Fibroblast of lung (primary cell): ENCODE measurements around the gene FEM1C. TPM values are rescaled to one million over a fixed set of nuclear protein-coding genes. Genes with fewer than 3 reads are reported as not detected.
"Not testable (repeated sequence)": the region's sequence is repeated elsewhere in the genome, so short reads cannot be mapped to it uniquely, and the experiment has no call there.

ENCODE experiments used
- DNase-seq, 2 donors: peaks; one replicate each; pipeline versions ENCODE4 v3.0.0 to v3.0.0-alpha.2; 2010; ENCODE audit warnings: low read depth in 2 of 2
- H2AFZ ChIP-seq: 2 replicates; pipeline ENCODE4 v1.5.1; 2012; ENCODE audit warnings: low read length, control low read depth, inconsistent platforms
- H3K27ac ChIP-seq: 2 replicates; pipeline ENCODE4 v1.5.1; 2011; ENCODE audit warnings: low read length, control low read depth; ENCODE audit not compliant: insufficient read depth
- H3K27me3 ChIP-seq: 2 replicates; pipeline ENCODE4 v1.5.1; 2011; ENCODE audit warnings: mild to moderate bottlenecking, low read length; ENCODE audit not compliant: control insufficient read depth, insufficient read depth
- H3K36me3 ChIP-seq: 2 replicates; pipeline ENCODE4 v1.5.1; 2011; ENCODE audit warnings: low read length; ENCODE audit not compliant: control insufficient read depth, insufficient read depth
- H3K4me1 ChIP-seq: 2 replicates; pipeline ENCODE4 v1.5.1; 2011; ENCODE audit warnings: low read length; ENCODE audit not compliant: control insufficient read depth, insufficient read depth; ENCODE audit errors: extremely low read depth
- H3K4me2 ChIP-seq: 2 replicates; pipeline ENCODE4 v1.5.1; 2011; ENCODE audit warnings: low read length, control low read depth; ENCODE audit not compliant: insufficient read depth; ENCODE audit errors: extremely low read depth
- H3K4me3 ChIP-seq, 4 experiments: fragments of 200-600 bp in 1 of 4; sonication (generic) in 1 of 4; replicated peaks in 1 of 4; 2 replicates each; pipeline ENCODE4 v1.5.1; 2011 to 2016; ENCODE audit warnings: low read length in 4 of 4, low read depth in 3 of 4, mild to moderate bottlenecking in 3 of 4, control low read depth in 2 of 4, inconsistent platforms in 1 of 4, mixed read lengths in 1 of 4; ENCODE audit not compliant: insufficient read depth in 1 of 4; ENCODE audit errors: control extremely low read depth in 1 of 4
- H3K79me2 ChIP-seq: 2 replicates; pipeline ENCODE4 v1.5.1; 2012; ENCODE audit warnings: mild to moderate bottlenecking, low read length, inconsistent platforms; ENCODE audit not compliant: control insufficient read depth, insufficient read depth
- H3K9ac ChIP-seq: 2 replicates; pipeline ENCODE4 v1.5.1; 2011; ENCODE audit warnings: mild to moderate bottlenecking, low read length, control low read depth; ENCODE audit not compliant: insufficient read depth
- H3K9me3 ChIP-seq: 2 replicates; pipeline ENCODE4 v1.5.1; 2012; ENCODE audit warnings: low read depth, low read length; ENCODE audit not compliant: control insufficient read depth, insufficient read depth
- H4K20me1 ChIP-seq: 2 replicates; pipeline ENCODE4 v1.5.1; 2011; ENCODE audit warnings: low read length; ENCODE audit not compliant: control insufficient read depth, insufficient read depth; ENCODE audit errors: extremely low read depth
- EZH2 ChIP-seq: IDR thresholded peaks from 2 replicates; pipeline ENCODE4 v1.5.1; 2012; ENCODE audit warnings: low read length, control low read depth, mild to moderate bottlenecking; ENCODE audit errors: missing control alignments
- polyA plus RNA-seq, 2 donors: library from polyadenylated mRNA; depleted of rRNA in 1 of 2; stranded (reverse) in 1 of 2; unstranded in 1 of 2; fragments of >200 nt; gene quantifications; 2 replicates each; pipeline ENCODE4 v1.2.1, GENCODE V29; 2011 to 2012; ENCODE audit warnings: missing spikeins in 1 of 2
- total RNA-seq: library from RNA; depleted of rRNA; stranded (reverse); fragments of >200 nt; gene quantifications from 2 replicates; pipeline ENCODE4 v1.2.1, GENCODE V29; 2014
- TF ChIP-seq, protein P1 (sequence below), 2 donors: IDR thresholded peaks in 1 of 2; conservative IDR thresholded peaks in 1 of 2; 1 replicate in 1 of 2; 2 replicates in 1 of 2; pipeline ENCODE4 v1.5.1; 2011 to 2012; ENCODE audit warnings: low read length in 2 of 2, control low read depth in 1 of 2, inconsistent platforms in 1 of 2, low read depth in 1 of 2, mild to moderate bottlenecking in 1 of 2

The FEM1C gene
- total and polyA plus RNA-seq, 2 donors (not counting 1 experiment from before 2014, with no cell fraction given), result 26.4 to 53.2 TPM

DNA sequence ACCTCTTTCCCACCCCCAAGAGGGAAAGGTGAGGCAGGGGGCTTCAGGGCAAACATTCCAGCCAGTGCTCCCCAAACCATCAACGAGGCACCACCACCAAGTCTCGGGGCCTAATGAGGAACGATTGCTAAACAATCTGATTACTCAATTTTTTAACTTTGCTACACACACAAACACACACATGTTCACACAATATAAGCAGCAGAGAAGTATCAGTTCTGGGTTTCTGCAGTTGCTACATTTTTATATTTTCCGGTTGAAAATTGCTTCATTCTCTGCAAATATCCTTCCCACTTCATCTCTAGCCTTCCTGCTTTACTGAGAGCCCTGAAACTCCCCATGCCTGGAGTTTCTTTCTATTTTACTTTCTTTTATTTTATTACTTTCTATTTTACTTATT, 60.2 kb downstream of the FEM1C start:
- H3K36me3 ChIP-seq, result no peaks in the 10 kb centered on the region

DNA sequence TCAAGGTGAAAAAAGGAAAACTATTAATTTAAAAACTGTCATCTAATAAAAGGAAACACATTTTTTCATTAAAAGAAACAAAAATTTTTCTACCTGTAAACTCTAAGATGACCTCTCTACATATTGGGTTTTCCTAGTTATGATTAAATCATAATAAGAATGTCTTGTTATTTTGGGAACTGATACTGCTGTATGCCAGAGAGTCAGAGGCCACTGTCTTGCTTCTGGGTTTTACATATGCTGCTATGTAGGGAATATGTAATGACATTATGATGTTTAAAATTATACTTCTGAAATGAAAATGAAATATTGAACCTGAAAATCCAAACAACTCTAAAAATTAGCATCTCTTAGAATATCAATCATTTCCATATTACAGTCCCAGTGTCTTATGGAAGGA, 63.7 kb downstream of the FEM1C start:
- no peak overlapping the region for H3K27ac ChIP-seq
- no peak overlapping the region for H2AFZ ChIP-seq
- H3K27me3 ChIP-seq, result no peaks in the 10 kb centered on the region
- no peak overlapping the region for H3K9ac ChIP-seq
- H4K20me1 ChIP-seq, result no peaks in the 10 kb centered on the region
- H3K9me3 ChIP-seq, result no peaks in the 10 kb centered on the region
- no peaks in the 10 kb centered on the region for H3K79me2 ChIP-seq
- TF ChIP-seq EZH2, result no peak
- TF ChIP-seq, protein P1, sequence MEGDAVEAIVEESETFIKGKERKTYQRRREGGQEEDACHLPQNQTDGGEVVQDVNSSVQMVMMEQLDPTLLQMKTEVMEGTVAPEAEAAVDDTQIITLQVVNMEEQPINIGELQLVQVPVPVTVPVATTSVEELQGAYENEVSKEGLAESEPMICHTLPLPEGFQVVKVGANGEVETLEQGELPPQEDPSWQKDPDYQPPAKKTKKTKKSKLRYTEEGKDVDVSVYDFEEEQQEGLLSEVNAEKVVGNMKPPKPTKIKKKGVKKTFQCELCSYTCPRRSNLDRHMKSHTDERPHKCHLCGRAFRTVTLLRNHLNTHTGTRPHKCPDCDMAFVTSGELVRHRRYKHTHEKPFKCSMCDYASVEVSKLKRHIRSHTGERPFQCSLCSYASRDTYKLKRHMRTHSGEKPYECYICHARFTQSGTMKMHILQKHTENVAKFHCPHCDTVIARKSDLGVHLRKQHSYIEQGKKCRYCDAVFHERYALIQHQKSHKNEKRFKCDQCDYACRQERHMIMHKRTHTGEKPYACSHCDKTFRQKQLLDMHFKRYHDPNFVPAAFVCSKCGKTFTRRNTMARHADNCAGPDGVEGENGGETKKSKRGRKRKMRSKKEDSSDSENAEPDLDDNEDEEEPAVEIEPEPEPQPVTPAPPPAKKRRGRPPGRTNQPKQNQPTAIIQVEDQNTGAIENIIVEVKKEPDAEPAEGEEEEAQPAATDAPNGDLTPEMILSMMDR (conservative IDR thresholded peaks at IDR 0.05 in 1 of 2, IDR thresholded peaks at IDR 0.05 in 1 of 2; ENCODE audit: low read depth in 1 of 2, low read length in 2 of 2), result no peak
- H3K4me2 ChIP-seq, result no peak overlapping the region
- DNase-seq, result no peak
- no peaks in the 10 kb centered on the region for H3K36me3 ChIP-seq
- no peak overlapping the region for H3K4me3 ChIP-seq
- no peaks in the 10 kb centered on the region for H3K4me1 ChIP-seq

More for the DNA sequence above, 60.2 kb downstream of the FEM1C start:
- Histone ChIP-seq H2AFZ (no peak overlapping the region), H3K9me3 (no peaks in the 10 kb centered on the region), H3K27ac (no peak overlapping the region), H3K79me2 (no peaks in the 10 kb centered on the region), H3K27me3 (no peaks in the 10 kb centered on the region), H3K9ac (no peak overlapping the region), H3K4me1 (no peaks in the 10 kb centered on the region), H4K20me1 (no peaks in the 10 kb centered on the region), H3K4me3 (no peak overlapping the region), H3K4me2 (no peak overlapping the region)
- DNase-seq, result no peak
- TF ChIP-seq, protein P1 (conservative IDR thresholded peaks at IDR 0.05 in 1 of 2, IDR thresholded peaks at IDR 0.05 in 1 of 2; ENCODE audit: low read depth in 1 of 2, low read length in 2 of 2), result no peak
- no peak for TF ChIP-seq EZH2

DNA sequence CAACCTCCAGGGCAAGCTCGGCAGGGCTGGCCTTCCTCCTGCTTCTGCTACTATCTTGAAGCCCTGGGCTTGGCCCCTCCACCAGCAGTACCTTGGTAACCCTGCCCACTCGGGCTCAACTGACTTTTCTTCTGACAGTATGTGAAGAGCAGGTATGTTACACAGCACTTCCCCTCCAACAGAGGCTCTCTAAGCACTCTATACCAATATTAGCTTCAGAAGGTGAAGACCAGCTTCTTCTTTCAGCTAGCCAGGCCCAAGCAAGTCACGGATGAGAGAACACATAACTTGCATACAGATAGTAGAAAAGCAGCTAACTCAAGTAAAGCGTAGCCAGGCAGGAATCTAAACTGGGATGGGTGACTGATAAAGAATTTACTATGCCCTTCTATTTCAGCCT, 64.3 kb downstream of the FEM1C start:
- H3K9ac ChIP-seq, result no peak overlapping the region
- H3K27ac ChIP-seq, result no peak overlapping the region
- H3K79me2 ChIP-seq, result no peaks in the 10 kb centered on the region
- no peak overlapping the region for H2AFZ ChIP-seq
- H4K20me1 ChIP-seq, result no peaks in the 10 kb centered on the region
- no peak for DNase-seq
- TF ChIP-seq EZH2, result no peak
- TF ChIP-seq, protein P1 (conservative IDR thresholded peaks at IDR 0.05 in 1 of 2, IDR thresholded peaks at IDR 0.05 in 1 of 2; ENCODE audit: low read depth in 1 of 2, low read length in 2 of 2), result no peak
- H3K27me3 ChIP-seq, result no peaks in the 10 kb centered on the region
- H3K4me1 ChIP-seq, result no peaks in the 10 kb centered on the region
- H3K36me3 ChIP-seq, result no peaks in the 10 kb centered on the region
- no peaks in the 10 kb centered on the region for H3K9me3 ChIP-seq
- H3K4me3 ChIP-seq, result no peak overlapping the region
- H3K4me2 ChIP-seq, result no peak overlapping the region

DNA sequence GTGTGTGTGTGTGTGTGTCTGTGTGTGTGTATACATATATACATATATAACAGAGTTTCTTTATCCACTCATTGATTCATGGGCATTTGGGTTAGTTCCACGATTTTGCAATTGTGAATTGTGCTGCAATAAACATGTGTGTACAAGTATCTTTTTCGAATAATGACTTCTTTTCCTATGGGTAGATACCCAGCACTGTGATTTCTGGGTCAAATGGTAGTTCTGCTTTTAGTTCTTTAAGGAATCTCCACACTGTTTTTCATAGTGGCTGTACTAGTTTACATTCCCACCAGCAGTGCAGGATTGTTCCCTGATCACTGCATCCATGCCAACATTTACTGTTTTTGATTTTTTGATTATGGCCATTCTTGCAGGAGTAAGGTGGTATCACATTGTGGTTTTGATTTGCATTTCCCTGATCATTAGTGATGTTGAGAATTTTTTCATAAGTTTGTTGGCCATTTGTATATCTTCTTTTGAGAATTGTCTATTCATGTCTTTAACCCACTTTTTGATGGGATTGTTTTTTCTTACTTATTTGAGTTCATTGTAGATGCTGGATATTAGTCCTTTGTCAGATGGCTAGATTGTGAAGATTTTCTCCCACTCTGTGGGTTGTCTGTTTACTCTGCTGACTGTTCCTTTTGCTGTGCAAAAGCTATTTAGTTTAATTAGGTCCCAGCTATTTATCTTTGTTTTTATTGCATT, 65.3 kb downstream of the FEM1C start:
- not testable (repeated sequence) for H3K27me3 ChIP-seq, H4K20me1 ChIP-seq, H3K36me3 ChIP-seq, H3K79me2 ChIP-seq, H2AFZ ChIP-seq, DNase-seq, H3K4me1 ChIP-seq, H3K9me3 ChIP-seq, H3K27ac ChIP-seq, H3K4me3 ChIP-seq, H3K4me2 ChIP-seq, H3K9ac ChIP-seq
